ENCODE results near the gene KCTD15.

KCTD15 gene

DNA sequence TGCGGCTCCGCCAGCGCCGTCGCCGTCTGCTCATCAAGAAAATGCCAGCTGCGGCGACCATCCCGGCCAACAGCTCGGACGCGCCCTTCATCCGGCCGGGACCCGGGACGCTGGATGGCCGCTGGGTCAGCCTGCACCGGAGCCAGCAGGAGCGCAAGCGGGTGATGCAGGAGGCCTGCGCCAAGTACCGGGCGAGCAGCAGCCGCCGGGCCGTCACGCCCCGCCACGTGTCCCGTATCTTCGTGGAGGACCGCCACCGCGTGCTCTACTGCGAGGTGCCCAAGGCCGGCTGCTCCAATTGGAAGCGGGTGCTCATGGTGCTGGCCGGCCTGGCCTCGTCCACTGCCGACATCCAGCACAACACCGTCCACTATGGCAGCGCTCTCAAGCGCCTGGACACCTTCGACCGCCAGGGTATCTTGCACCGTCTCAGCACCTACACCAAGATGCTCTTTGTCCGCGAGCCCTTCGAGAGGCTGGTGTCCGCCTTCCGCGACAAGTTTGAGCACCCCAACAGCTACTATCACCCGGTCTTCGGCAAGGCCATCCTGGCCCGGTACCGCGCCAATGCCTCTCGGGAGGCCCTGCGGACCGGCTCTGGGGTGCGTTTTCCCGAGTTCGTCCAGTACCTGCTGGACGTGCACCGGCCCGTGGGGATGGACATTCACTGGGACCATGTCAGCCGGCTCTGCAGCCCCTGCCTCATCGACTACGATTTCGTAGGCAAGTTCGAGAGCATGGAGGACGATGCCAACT is 24.4 kb upstream of the KCTD15 start:
- Histone ChIP-seq H3K27me3 (ENCODE audit: low read depth, low read length) (peaks cover 10% of the 10 kb centered on the region), H3K4me3 (ENCODE audit: low read depth in 1 of 2, low read length in 2 of 2) (no peak overlapping the region), H3K36me3 (ENCODE audit: control insufficient read depth in 1 of 2, insufficient read depth in 2 of 2, low read length in 2 of 2) (no peaks in the 10 kb centered on the region), H3K9me3 (ENCODE audit: control insufficient read depth in 1 of 2, low read length in 2 of 2) (no peaks in the 10 kb centered on the region), H3K27ac (ENCODE audit: low read length) (no peak overlapping the region), H3K4me1 (ENCODE audit: control insufficient read depth in 1 of 2, insufficient read depth in 2 of 2, low read length in 2 of 2) (no peaks in the 10 kb centered on the region)

DNA sequence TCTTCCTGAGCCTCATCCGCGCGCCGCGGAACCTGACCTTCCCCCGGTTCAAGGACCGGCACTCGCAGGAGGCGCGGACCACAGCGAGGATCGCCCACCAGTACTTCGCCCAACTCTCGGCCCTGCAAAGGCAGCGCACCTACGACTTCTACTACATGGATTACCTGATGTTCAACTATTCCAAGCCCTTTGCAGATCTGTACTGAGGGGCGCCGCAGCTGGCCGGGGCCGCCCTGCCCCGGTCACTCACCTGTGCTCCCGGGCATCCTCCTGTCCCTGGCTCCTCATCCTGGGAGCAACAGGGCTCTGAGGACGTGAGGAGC is 23.9 kb upstream of the KCTD15 start:
- Histone ChIP-seq H3K4me1 (ENCODE audit: control insufficient read depth in 1 of 2, insufficient read depth in 2 of 2, low read length in 2 of 2) (no peaks in the 10 kb centered on the region), H3K27ac (ENCODE audit: low read length) (no peak overlapping the region), H3K27me3 (ENCODE audit: low read depth, low read length) (peaks cover 10% of the 10 kb centered on the region), H3K36me3 (ENCODE audit: control insufficient read depth in 1 of 2, insufficient read depth in 2 of 2, low read length in 2 of 2) (no peaks in the 10 kb centered on the region), H3K4me3 (ENCODE audit: low read depth in 1 of 2, low read length in 2 of 2) (no peak overlapping the region), H3K9me3 (ENCODE audit: control insufficient read depth in 1 of 2, low read length in 2 of 2) (no peaks in the 10 kb centered on the region)

DNA sequence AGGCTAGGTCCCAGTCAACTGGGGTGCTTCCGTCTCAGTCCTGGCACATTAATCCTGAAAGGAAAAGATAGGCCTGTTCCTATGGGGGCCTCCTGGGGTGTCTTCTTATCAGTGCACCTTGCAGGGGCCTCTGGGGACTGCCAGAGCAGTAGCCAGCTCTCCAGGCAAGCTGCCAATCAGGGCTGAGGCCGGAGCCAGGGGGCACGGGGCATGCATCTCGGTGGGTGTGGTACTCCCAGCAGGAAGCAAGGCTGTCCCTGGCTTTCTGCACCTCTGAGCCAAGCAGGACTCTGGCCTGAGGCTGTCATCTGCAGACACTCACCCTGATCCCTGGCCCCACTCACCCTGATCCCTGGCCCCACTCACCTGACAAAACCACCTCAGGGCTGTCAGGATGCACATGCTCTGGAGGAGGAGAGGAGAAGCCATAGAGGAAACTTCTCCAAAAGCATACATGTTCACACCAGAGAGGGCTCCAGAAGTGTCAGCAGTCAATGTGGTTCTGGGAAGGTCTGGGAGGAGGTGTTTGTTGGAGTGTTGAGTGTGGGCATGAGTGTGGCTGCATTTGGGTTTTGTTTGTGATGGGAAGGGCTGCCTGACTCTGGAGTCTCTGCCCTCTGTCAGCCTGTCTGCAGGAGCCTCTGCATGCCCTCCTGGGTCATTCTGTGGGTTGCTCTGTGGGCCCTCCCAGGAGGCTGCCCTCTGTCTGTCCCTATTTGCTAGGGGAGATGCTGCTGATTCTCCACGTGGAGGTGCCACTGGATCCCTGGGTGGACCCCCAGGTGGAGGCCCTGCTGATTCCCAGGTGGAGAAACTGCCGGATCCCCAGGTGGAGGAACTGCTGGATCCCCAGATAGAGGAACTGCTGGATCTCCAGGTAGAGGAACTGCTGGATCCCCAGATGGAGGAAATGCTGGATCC is 22.7 kb upstream of the KCTD15 start:
- Histone ChIP-seq H3K27me3 (ENCODE audit: low read depth, low read length) (peaks cover 10% of the 10 kb centered on the region), H3K4me3 (ENCODE audit: low read depth in 1 of 2, low read length in 2 of 2) (no peak overlapping the region), H3K36me3 (ENCODE audit: control insufficient read depth in 1 of 2, insufficient read depth in 2 of 2, low read length in 2 of 2) (no peaks in the 10 kb centered on the region), H3K9me3 (ENCODE audit: control insufficient read depth in 1 of 2, low read length in 2 of 2) (no peaks in the 10 kb centered on the region), H3K27ac (ENCODE audit: low read length) (no peak overlapping the region), H3K4me1 (ENCODE audit: control insufficient read depth in 1 of 2, insufficient read depth in 2 of 2, low read length in 2 of 2) (peaks cover 0 to 3% of the 10 kb centered on the region in 2 donors)

DNA sequence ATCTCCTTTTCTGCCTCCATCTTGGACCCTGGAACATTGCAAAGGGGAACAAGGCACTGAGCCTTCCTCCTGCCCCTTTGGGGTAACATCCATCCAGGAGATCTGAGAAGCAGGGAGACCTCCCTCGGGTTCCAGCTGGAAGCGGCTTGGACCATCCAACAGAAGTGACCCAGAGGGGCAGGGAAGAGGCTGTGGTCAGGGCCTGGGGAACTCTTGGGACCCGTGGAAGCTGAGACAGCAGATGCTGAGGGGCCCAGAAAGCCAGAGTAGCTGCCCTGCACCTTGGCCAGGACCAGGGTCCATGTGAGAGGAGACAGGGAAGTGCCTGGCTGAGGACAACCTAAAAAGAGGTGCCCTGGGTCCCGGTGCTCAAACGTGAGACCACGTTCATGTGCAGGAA is 21.9 kb upstream of the KCTD15 start:
- H3K36me3 ChIP-seq (ENCODE audit: control insufficient read depth in 1 of 2, insufficient read depth in 2 of 2, low read length in 2 of 2): no peaks in the 10 kb centered on the region
- no peak overlapping the region for H3K4me3 ChIP-seq (ENCODE audit: low read depth in 1 of 2, low read length in 2 of 2)
- H3K4me1 ChIP-seq (ENCODE audit: control insufficient read depth in 1 of 2, insufficient read depth in 2 of 2, low read length in 2 of 2): peaks cover 0 to 3% of the 10 kb centered on the region in 2 donors
- no peaks in the 10 kb centered on the region for H3K9me3 ChIP-seq (ENCODE audit: control insufficient read depth in 1 of 2, low read length in 2 of 2)
- H3K27me3 ChIP-seq (ENCODE audit: low read depth, low read length): peaks cover 16% of the 10 kb centered on the region
- H3K27ac ChIP-seq (ENCODE audit: low read length): no peak overlapping the region

DNA sequence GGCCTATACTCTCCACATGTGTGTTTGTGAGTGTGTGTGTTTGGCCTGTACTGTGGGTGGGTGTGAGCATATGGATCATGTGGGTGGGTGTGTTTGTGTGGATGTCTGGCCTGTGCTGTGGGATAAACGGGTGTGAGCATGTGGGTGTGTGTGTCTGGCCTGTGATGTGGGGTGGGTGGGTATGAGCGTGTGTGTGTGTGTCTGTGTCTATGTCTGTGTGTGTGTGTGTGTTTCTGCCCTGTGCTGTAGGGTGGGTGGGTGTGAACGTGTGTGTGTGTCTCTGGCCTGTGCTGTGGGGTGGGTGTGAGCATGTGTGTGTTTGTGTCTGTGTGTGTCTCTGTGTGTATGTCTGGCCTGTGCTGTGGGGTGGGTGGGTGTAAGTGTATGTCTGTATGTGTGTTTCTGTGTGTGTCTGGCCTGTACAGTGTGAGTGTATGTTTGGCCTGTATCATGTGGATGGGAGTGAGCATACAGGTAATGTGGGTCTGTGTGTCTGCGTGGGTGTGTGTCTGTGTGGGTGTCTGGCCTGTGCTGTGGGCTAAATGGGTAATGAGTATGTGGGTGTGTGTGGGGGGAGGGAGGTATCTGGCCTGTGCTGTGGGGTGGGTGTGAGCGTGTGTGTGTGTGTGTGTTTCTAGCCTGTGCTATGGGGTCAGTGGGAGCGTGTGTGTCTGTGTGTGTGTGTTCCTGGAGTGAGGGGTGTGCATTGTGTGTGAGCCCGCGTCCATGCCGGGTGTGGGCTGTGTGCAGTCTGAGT is 20.8 kb upstream of the KCTD15 start:
- H3K9me3 ChIP-seq (ENCODE audit: control insufficient read depth in 1 of 2, low read length in 2 of 2): no peaks in the 10 kb centered on the region
- peaks cover 0 to 3% of the 10 kb centered on the region in 2 donors for H3K4me1 ChIP-seq (ENCODE audit: control insufficient read depth in 1 of 2, insufficient read depth in 2 of 2, low read length in 2 of 2)
- H3K36me3 ChIP-seq (ENCODE audit: control insufficient read depth in 1 of 2, insufficient read depth in 2 of 2, low read length in 2 of 2): no peaks in the 10 kb centered on the region
- H3K27ac ChIP-seq (ENCODE audit: low read length): no peak overlapping the region
- H3K4me3 ChIP-seq (ENCODE audit: low read depth in 1 of 2, low read length in 2 of 2): no peak overlapping the region
- H3K27me3 ChIP-seq (ENCODE audit: low read depth, low read length): peaks cover 9% of the 10 kb centered on the region

DNA sequence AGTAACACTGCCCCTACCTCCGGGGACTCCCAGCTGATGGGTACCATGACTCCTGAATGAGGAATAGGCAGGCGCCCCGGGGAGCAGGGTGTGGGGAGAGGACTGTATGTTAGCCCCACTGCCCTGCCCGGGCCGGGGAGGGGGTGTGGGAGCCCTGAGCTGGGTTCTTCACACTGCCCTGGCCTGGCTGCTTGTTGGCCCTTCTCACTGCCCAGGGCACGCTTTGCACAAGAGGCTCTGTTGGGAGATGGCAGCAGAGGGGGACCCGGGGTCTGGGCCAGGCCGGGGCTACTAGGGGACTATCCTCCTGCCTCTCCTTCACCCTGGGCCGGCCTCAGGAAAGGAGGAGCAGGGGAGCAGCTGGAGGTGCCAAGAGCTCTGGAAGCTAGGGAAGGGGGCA is 19.3 kb upstream of the KCTD15 start:
- Histone ChIP-seq H3K4me1 (ENCODE audit: control insufficient read depth in 1 of 2, insufficient read depth in 2 of 2, low read length in 2 of 2) (peaks cover 0 to 3% of the 10 kb centered on the region in 2 donors), H3K27ac (ENCODE audit: low read length) (no peak overlapping the region), H3K9me3 (ENCODE audit: control insufficient read depth in 1 of 2, low read length in 2 of 2) (no peaks in the 10 kb centered on the region), H3K27me3 (ENCODE audit: low read depth, low read length) (peaks cover 6% of the 10 kb centered on the region), H3K36me3 (ENCODE audit: control insufficient read depth in 1 of 2, insufficient read depth in 2 of 2, low read length in 2 of 2) (no peaks in the 10 kb centered on the region), H3K4me3 (ENCODE audit: low read depth in 1 of 2, low read length in 2 of 2) (no peak overlapping the region)

DNA sequence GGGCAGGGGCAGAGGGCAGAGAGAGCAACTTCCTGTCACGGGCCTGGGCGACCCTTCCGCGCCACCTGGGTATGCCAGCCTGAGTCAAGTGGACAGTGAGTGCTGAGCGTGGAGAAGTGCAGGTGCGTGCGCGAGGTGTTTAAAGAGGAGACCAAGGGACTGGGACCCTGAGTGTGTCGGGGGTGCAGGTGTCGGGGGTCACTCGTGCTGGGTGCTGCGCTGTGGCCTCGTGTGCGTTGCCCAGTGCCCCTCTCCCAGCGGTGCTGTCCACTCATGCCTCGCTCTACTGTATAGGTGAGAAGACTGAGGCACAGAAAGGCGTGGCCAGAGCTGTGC is 18.9 kb upstream of the KCTD15 start:
- Histone ChIP-seq H3K4me1 (ENCODE audit: control insufficient read depth in 1 of 2, insufficient read depth in 2 of 2, low read length in 2 of 2) (peaks cover 0 to 3% of the 10 kb centered on the region in 2 donors), H3K36me3 (ENCODE audit: control insufficient read depth in 1 of 2, insufficient read depth in 2 of 2, low read length in 2 of 2) (no peaks in the 10 kb centered on the region), H3K27ac (ENCODE audit: low read length) (no peak overlapping the region), H3K9me3 (ENCODE audit: control insufficient read depth in 1 of 2, low read length in 2 of 2) (no peaks in the 10 kb centered on the region), H3K27me3 (ENCODE audit: low read depth, low read length) (peaks cover 6% of the 10 kb centered on the region), H3K4me3 (ENCODE audit: low read depth in 1 of 2, low read length in 2 of 2) (no peak overlapping the region)

DNA sequence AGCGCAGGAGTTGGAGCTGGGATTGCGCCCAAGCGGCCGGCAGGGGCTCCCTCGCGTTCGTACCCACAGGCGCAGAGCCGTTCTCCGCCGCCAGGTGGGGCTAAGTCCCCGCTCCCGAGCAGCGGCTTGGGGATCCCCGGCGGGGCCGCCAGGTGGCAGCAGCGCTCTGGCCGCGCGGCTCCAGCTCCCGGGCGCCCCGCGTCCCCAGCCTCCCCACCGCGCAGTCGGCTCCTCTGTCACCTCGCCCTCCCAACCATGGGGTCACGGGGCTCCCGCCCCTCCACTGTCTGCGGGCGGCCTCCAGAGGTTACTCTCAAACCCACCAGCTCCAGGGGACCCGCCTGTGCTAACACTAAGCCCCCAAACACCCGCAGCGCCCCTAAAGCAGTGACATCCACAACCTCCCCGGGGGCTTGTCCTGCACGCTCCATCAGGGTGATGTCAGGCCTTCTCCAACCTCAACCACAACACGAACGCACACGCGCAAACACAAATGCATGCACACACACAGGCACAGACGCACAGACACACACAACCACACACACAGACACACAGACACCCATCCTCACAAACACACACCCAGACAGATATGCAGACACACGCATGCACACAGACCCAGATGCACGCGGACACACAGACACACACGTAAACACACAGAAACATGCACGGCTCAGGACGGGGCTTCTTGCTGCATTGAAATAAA is 18.4 kb upstream of the KCTD15 start:
- Histone ChIP-seq H3K36me3 (ENCODE audit: control insufficient read depth in 1 of 2, insufficient read depth in 2 of 2, low read length in 2 of 2) (no peaks in the 10 kb centered on the region), H3K9me3 (ENCODE audit: control insufficient read depth in 1 of 2, low read length in 2 of 2) (no peaks in the 10 kb centered on the region), H3K4me3 (ENCODE audit: low read depth in 1 of 2, low read length in 2 of 2) (peak overlapping the region in 1 of 2 donors; percentile 6), H3K27me3 (ENCODE audit: low read depth, low read length) (peaks cover 6% of the 10 kb centered on the region), H3K4me1 (ENCODE audit: control insufficient read depth in 1 of 2, insufficient read depth in 2 of 2, low read length in 2 of 2) (peaks cover 0 to 3% of the 10 kb centered on the region in 2 donors), H3K27ac (ENCODE audit: low read length) (no peak overlapping the region)

DNA sequence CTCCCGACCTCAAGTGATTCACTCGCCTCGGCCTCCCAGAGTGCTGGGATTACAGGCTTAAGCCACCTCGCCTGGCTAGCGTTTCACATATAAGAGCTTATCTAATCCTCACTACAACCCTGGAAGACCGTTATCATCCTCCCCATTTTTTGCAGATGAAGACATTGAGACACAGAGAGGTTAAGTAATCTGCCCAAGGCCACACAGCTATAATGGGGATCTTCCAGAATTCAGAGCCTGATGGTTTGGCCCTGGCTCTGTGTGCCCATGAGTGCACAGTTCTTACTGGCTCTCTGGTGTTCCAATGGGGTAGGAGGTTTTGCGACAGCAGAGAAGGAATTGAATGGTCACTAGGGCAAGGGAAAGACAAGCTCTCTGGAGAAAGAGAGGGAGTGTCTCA is 16.8 kb upstream of the KCTD15 start:
- Histone ChIP-seq H3K27ac (ENCODE audit: low read length) (no peak overlapping the region), H3K36me3 (ENCODE audit: control insufficient read depth in 1 of 2, insufficient read depth in 2 of 2, low read length in 2 of 2) (no peaks in the 10 kb centered on the region), H3K4me3 (ENCODE audit: low read depth in 1 of 2, low read length in 2 of 2) (no peak overlapping the region), H3K4me1 (ENCODE audit: control insufficient read depth in 1 of 2, insufficient read depth in 2 of 2, low read length in 2 of 2) (peaks cover 0 to 3% of the 10 kb centered on the region in 2 donors), H3K9me3 (ENCODE audit: control insufficient read depth in 1 of 2, low read length in 2 of 2) (no peaks in the 10 kb centered on the region), H3K27me3 (ENCODE audit: low read depth, low read length) (peaks cover 6% of the 10 kb centered on the region)

DNA sequence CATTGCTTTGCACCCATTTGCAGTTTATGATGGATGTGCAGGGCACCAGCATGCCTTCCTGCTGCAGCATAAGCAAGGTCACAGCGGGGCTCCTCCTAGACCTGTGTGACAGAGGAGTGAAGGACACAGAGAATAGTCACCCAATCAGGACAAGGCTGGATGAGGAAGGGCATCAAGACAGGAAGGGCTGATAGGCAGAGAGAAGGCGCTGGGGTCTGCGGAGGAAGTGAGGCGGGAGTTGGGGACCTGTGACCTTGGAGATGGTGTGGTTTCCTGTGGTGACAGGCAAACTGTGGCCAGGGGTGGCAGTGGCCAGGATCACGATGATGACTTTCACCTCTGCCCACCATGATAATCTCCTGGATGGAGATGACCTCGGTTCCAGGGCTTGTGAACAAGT is 16.4 kb upstream of the KCTD15 start:
- Histone ChIP-seq H3K4me3 (ENCODE audit: low read depth in 1 of 2, low read length in 2 of 2) (no peak overlapping the region), H3K9me3 (ENCODE audit: control insufficient read depth in 1 of 2, low read length in 2 of 2) (no peaks in the 10 kb centered on the region), H3K27ac (ENCODE audit: low read length) (no peak overlapping the region), H3K4me1 (ENCODE audit: control insufficient read depth in 1 of 2, insufficient read depth in 2 of 2, low read length in 2 of 2) (peaks cover 0 to 3% of the 10 kb centered on the region in 2 donors), H3K36me3 (ENCODE audit: control insufficient read depth in 1 of 2, insufficient read depth in 2 of 2, low read length in 2 of 2) (no peaks in the 10 kb centered on the region), H3K27me3 (ENCODE audit: low read depth, low read length) (peaks cover 6% of the 10 kb centered on the region)

DNA sequence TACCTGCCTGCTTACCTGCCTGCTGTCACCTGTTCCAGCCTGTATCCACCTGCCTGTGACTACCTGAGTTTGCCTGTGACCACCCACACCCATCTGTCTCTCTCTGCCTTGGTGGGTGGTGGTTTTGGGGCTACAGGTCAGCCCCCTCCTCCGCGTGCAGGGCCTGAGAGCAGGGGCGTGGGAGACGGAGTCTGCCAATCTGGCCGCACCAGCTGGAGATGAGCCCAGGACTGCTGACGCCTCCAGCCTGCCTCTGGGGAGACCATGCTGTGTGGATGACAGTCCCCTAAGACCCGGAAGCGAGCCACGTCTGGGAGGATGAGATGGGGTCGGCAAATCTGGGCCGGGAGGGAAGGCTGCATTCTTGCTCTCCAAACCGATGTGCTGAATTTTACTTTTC is 15.9 kb upstream of the KCTD15 start:
- Histone ChIP-seq H3K36me3 (ENCODE audit: control insufficient read depth in 1 of 2, insufficient read depth in 2 of 2, low read length in 2 of 2) (no peaks in the 10 kb centered on the region), H3K9me3 (ENCODE audit: control insufficient read depth in 1 of 2, low read length in 2 of 2) (no peaks in the 10 kb centered on the region), H3K4me1 (ENCODE audit: control insufficient read depth in 1 of 2, insufficient read depth in 2 of 2, low read length in 2 of 2) (peaks cover 0 to 3% of the 10 kb centered on the region in 2 donors), H3K27me3 (ENCODE audit: low read depth, low read length) (peaks cover 6% of the 10 kb centered on the region), H3K4me3 (ENCODE audit: low read depth in 1 of 2, low read length in 2 of 2) (no peak overlapping the region), H3K27ac (ENCODE audit: low read length) (no peak overlapping the region)

Measured in muscle layer of duodenum (tissue), 2 donors.